VCaP (cell line): ENCODE measurements around the gene KIF27.

Source experiments
- H3K27ac ChIP-seq: fragments of 450-650 bp; 2 replicates; pipeline ENCODE4 v1.5.1; 2017
- TF ChIP-seq, protein P1 (sequence below): fragments of 450-650 bp; conservative IDR thresholded peaks from 2 replicates; pipeline ENCODE4 v1.5.1; 2017; ENCODE audit warnings: mild to moderate bottlenecking, moderate library complexity

Gene KIF27

GRCh38 chr9:83792746-83793145 is 128.5 kb downstream of the KIF27 start:
- TF ChIP-seq, protein P1, sequence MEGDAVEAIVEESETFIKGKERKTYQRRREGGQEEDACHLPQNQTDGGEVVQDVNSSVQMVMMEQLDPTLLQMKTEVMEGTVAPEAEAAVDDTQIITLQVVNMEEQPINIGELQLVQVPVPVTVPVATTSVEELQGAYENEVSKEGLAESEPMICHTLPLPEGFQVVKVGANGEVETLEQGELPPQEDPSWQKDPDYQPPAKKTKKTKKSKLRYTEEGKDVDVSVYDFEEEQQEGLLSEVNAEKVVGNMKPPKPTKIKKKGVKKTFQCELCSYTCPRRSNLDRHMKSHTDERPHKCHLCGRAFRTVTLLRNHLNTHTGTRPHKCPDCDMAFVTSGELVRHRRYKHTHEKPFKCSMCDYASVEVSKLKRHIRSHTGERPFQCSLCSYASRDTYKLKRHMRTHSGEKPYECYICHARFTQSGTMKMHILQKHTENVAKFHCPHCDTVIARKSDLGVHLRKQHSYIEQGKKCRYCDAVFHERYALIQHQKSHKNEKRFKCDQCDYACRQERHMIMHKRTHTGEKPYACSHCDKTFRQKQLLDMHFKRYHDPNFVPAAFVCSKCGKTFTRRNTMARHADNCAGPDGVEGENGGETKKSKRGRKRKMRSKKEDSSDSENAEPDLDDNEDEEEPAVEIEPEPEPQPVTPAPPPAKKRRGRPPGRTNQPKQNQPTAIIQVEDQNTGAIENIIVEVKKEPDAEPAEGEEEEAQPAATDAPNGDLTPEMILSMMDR = no peak
- H3K27ac ChIP-seq = no peak overlapping the region
